Measurements from ENCODE around the gene CEP112. TPM values are rescaled to one million over a fixed set of nuclear protein-coding genes. Genes with fewer than 3 reads are reported as not detected.
A peak's percentile ranks its signal among the peaks of the same experiment; 100 is the strongest.

The CEP112 gene
- total and polyA plus RNA-seq, 8 donors = 8.4 to 11.4 (median 9.8) TPM

DNA sequence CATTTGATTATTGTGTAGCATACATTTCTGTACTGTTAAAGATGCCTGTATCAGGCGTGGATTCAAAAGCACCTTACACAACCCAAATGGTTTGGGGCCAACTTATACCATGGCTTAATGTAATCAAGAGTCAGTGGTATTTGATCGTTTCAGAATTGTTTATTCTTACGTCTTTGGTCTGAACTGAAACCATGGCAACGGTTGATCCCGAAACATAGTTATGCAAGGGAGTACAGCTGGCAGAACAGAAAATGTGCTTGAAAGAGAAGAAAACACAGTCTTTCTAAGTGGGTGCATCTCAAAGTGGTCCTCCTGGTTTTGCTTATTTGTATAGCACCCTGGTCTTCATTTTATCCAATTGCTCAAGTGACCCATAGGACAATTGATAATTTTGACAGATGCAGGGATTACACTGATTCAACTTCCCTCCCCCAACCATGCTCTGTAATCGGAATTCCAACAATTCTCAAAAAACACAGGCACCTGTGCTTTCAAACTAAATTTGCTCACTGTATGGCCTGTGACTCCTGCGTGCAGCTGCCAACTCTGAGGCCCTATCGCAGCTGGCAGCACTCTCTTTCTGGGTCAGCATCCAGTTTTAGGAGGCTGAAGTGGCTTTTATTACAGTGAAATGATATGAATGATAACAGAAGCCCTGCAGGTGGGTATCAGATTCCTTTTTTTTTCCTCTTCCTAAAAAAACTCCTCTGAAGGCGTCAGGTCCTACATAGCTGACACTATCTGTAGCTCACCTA is 553.5 kb downstream of the CEP112 start:
- Histone ChIP-seq H3K4me1 (peaks cover 9 to 31% (median 22%) of the 10 kb centered on the region in 3 donors), H3K4me3 (no peak overlapping the region), H3K27ac (no peak overlapping the region), H3K36me3 (no peaks in the 10 kb centered on the region), H3K9me3 (no peaks in the 10 kb centered on the region), H3K27me3 (no peaks in the 10 kb centered on the region)
- FAIRE-seq = no peak
- DNase-seq = peak in 1 of 6 donors; percentile 16
- intact Hi-C loops (cut with DNase I) = no loop called here
- TF ChIP-seq, protein P1, sequence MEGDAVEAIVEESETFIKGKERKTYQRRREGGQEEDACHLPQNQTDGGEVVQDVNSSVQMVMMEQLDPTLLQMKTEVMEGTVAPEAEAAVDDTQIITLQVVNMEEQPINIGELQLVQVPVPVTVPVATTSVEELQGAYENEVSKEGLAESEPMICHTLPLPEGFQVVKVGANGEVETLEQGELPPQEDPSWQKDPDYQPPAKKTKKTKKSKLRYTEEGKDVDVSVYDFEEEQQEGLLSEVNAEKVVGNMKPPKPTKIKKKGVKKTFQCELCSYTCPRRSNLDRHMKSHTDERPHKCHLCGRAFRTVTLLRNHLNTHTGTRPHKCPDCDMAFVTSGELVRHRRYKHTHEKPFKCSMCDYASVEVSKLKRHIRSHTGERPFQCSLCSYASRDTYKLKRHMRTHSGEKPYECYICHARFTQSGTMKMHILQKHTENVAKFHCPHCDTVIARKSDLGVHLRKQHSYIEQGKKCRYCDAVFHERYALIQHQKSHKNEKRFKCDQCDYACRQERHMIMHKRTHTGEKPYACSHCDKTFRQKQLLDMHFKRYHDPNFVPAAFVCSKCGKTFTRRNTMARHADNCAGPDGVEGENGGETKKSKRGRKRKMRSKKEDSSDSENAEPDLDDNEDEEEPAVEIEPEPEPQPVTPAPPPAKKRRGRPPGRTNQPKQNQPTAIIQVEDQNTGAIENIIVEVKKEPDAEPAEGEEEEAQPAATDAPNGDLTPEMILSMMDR (IDR thresholded peaks at IDR 0.05) = no peak
- peak; percentile 24 to 56 (median 42) for ATAC-seq
- WGBS, 2 donors = 31 to 33% methylated on average over 9 of the region's 9 CpGs

- FAIRE-seq = no peak
- 90 to 91% methylated on average over 3 of the region's 3 CpGs for WGBS, 2 donors
- Histone ChIP-seq H3K27ac (no peak overlapping the region), H3K4me3 (no peak overlapping the region), H3K27me3 (no peaks in the 10 kb centered on the region), H3K4me1 (peaks cover 9 to 34% (median 26%) of the 10 kb centered on the region in 3 donors), H3K9me3 (no peaks in the 10 kb centered on the region), H3K36me3 (no peaks in the 10 kb centered on the region)
- DNase-seq = no peak
- intact Hi-C loops (cut with DNase I) = no loop called here
- ATAC-seq = no peak
- TF ChIP-seq, protein P1 (IDR thresholded peaks at IDR 0.05) = no peak
Measured at GRCh38 chr17:65637786-65638185, 554.1 kb downstream of the CEP112 start.

DNA sequence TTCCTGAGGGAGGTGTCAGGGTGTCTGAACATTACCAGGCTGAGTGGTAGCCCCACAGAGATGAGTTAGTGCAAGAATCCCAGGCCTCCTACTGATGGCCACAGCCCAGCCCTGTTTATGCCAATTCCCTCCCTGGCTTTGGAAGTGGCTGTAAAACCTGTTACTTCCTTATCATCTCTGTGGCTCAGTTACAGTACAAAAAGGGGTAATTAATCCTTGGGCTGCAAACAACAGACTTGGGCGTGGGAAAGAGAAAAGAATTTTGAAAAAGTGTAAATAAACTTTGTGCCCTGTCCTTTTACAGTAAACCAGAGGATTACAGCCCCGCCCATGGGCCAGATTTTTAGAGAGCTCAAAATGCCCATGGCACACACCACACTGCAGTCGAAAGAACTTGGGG is 557.4 kb downstream of the CEP112 start:
- DNase-seq = peak in 2 of 6 donors; percentile 7 to 20
- WGBS, 2 donors = 52 to 53% methylated on average over 3 of the region's 3 CpGs
- no peak overlapping the region for H3K4me3 ChIP-seq
- intact Hi-C loops (cut with DNase I) = no loop called here
- no peak for FAIRE-seq
- no peaks in the 10 kb centered on the region for H3K27me3 ChIP-seq
- H3K27ac ChIP-seq = peak overlapping the region in 3 of 4 donors; percentile 19 to 59 (median 51)
- ATAC-seq = peak; percentile 69 to 89 (median 87)
- no peaks in the 10 kb centered on the region for H3K9me3 ChIP-seq
- H3K4me1 ChIP-seq = peaks cover 9 to 34% (median 26%) of the 10 kb centered on the region in 3 donors
- H3K36me3 ChIP-seq = no peaks in the 10 kb centered on the region
- TF ChIP-seq, protein P1 (IDR thresholded peaks at IDR 0.05) = no peak

- Histone ChIP-seq H3K4me1 (peaks cover 9 to 32% (median 26%) of the 10 kb centered on the region in 3 donors), H3K27me3 (no peaks in the 10 kb centered on the region), H3K9me3 (no peaks in the 10 kb centered on the region), H3K4me3 (no peak overlapping the region), H3K27ac (peak overlapping the region in 3 of 4 donors; percentile 19 to 59 (median 51)), H3K36me3 (no peaks in the 10 kb centered on the region)
- FAIRE-seq = peak; percentile 5
- ATAC-seq = peak; percentile 62 to 86 (median 82)
- TF ChIP-seq, protein P1 (IDR thresholded peaks at IDR 0.05) = no peak
- intact Hi-C loops (cut with DNase I) = no loop called here
- no peak for DNase-seq
Measured at GRCh38 chr17:65633988-65634387, 557.9 kb downstream of the CEP112 start.
